Peyer's patch (tissue), 4 donors: ENCODE results near the gene MYL7.

Experiments
- CTCF ChIP-seq, 6 experiments: fragments of 450-650 bp in 4 of 6; fragments of 200-600 bp in 2 of 6; sonication (generic) in 1 of 6; IDR thresholded peaks; one replicate each; pipeline ENCODE4 v1.5.1; 2017 to 2019; ENCODE audit warnings: antibody characterized with exemption in 6 of 6, mild to moderate bottlenecking in 3 of 6, moderate library complexity in 1 of 6
- POLR2A ChIP-seq, 2 donors: fragments of 450-650 bp; IDR thresholded peaks; one replicate each; pipeline ENCODE4 v1.5.1; 2017; ENCODE audit warnings: antibody characterized with exemption in 2 of 2, mild to moderate bottlenecking in 2 of 2, moderate library complexity in 2 of 2

GRCh38 chr7:44145969-44146911 is 5.1 kb upstream of the MYL7 start:
- TF ChIP-seq CTCF (IDR thresholded peaks at IDR 0.05) (no peak), POLR2A (IDR thresholded peaks at IDR 0.05) (no peak)
